Uterus (tissue), 4 donors: ENCODE results near the gene ARHGEF28. TPM values are rescaled to one million over a fixed set of nuclear protein-coding genes. Genes with fewer than 3 reads are reported as not detected.

Source experiments
- DNase-seq, 2 donors: peaks; one replicate each; pipeline ENCODE4 v3.0.0-alpha.2; 2019 to 2020
- H3K27ac ChIP-seq, 2 donors: fragments of 200-600 bp; sonication (generic); 1 replicate in 1 of 2; 2 replicates in 1 of 2; pipeline ENCODE4 v1.5.1; 2016 to 2018
- H3K27me3 ChIP-seq, 2 donors: fragments of 200-600 bp; sonication (generic); one replicate each; pipeline ENCODE4 v1.5.1; 2018 to 2019; ENCODE audit warnings: control low read depth in 1 of 2
- H3K36me3 ChIP-seq, 2 donors: fragments of 200-600 bp; sonication (generic); one replicate each; pipeline ENCODE4 v1.5.1; 2019; ENCODE audit warnings: control low read depth in 1 of 2
- H3K4me1 ChIP-seq, 2 donors: fragments of 200-600 bp; sonication (generic); one replicate each; pipeline ENCODE4 v1.5.1; 2018 to 2019; ENCODE audit warnings: control low read depth in 1 of 2
- H3K4me3 ChIP-seq, 2 donors: fragments of 200-600 bp; sonication (generic); 1 replicate in 1 of 2; 2 replicates in 1 of 2; pipeline ENCODE4 v1.5.1; 2018 to 2019; ENCODE audit warnings: mild to moderate bottlenecking in 1 of 2
- H3K9me3 ChIP-seq, 2 donors: fragments of 200-600 bp; sonication (generic); one replicate each; pipeline ENCODE4 v1.5.1; 2019; ENCODE audit warnings: control low read depth in 1 of 2
- POLR2A ChIP-seq, 2 donors: fragments of 450-650 bp; IDR thresholded peaks; one replicate each; pipeline ENCODE4 v1.6.1; 2016; ENCODE audit warnings: antibody characterized with exemption in 2 of 2, mild to moderate bottlenecking in 1 of 2, moderate library complexity in 1 of 2
- intact Hi-C: fragments of 100-400 bp; cut with DNase I; formaldehyde crosslinking; loops from one replicate; pipeline ENCODE4 v1.15.1; 2023; ENCODE audit warnings: low total_unique reads
- total RNA-seq, 4 donors: library from RNA; depleted of rRNA in 3 of 4; stranded (reverse); fragments of >200 nt in 3 of 4; gene quantifications; one replicate each; pipeline versions ENCODE4 v1.1.0 to v1.2.4, GENCODE V29; 2014 to 2023
- TF ChIP-seq, protein P1 (sequence below), 4 experiments: fragments of 200-600 bp in 2 of 4; fragments of 450-650 bp in 2 of 4; sonication (generic) in 2 of 4; IDR thresholded peaks; one replicate each; pipeline ENCODE4 v1.5.1; 2016 to 2019; ENCODE audit warnings: antibody characterized with exemption in 4 of 4, mild to moderate bottlenecking in 2 of 4, moderate library complexity in 1 of 4
- donor health status: DM: yes; HTN: yes; CAD: no.

The ARHGEF28 gene
- total RNA-seq, 4 donors from 2014 or later: 11.9 to 23.2 (median 19.3) TPM

DNA sequence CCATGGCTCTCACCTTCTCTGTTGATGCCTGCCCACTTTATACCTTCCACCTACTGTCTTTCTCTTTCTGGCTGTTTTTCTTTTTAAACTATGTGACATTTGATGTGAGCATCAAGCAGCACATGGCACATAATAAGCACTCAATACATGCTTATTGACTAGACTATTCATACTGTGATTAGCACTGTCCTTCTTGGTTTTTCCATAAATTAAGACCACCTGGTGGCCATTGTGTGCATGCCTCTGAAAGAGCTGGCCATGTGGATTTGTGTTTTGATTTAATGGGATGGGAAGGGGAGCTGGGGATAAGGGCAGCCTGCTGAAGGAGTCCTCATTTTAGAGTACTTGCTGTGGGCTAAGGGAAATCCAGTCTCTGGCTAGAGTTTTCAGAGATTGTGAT, 79.4 kb downstream of the ARHGEF28 start:
- Histone ChIP-seq H3K36me3 (no peaks in the 10 kb centered on the region), H3K27ac (no peak overlapping the region), H3K4me3 (no peak overlapping the region), H3K4me1 (no peaks in the 10 kb centered on the region), H3K9me3 (no peaks in the 10 kb centered on the region), H3K27me3 (no peaks in the 10 kb centered on the region)
- no peak for TF ChIP-seq POLR2A (IDR thresholded peaks at IDR 0.05)
- TF ChIP-seq, protein P1, sequence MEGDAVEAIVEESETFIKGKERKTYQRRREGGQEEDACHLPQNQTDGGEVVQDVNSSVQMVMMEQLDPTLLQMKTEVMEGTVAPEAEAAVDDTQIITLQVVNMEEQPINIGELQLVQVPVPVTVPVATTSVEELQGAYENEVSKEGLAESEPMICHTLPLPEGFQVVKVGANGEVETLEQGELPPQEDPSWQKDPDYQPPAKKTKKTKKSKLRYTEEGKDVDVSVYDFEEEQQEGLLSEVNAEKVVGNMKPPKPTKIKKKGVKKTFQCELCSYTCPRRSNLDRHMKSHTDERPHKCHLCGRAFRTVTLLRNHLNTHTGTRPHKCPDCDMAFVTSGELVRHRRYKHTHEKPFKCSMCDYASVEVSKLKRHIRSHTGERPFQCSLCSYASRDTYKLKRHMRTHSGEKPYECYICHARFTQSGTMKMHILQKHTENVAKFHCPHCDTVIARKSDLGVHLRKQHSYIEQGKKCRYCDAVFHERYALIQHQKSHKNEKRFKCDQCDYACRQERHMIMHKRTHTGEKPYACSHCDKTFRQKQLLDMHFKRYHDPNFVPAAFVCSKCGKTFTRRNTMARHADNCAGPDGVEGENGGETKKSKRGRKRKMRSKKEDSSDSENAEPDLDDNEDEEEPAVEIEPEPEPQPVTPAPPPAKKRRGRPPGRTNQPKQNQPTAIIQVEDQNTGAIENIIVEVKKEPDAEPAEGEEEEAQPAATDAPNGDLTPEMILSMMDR (IDR thresholded peaks at IDR 0.05): no peak
- intact Hi-C loops: no loop called here
- DNase-seq: no peak

DNA sequence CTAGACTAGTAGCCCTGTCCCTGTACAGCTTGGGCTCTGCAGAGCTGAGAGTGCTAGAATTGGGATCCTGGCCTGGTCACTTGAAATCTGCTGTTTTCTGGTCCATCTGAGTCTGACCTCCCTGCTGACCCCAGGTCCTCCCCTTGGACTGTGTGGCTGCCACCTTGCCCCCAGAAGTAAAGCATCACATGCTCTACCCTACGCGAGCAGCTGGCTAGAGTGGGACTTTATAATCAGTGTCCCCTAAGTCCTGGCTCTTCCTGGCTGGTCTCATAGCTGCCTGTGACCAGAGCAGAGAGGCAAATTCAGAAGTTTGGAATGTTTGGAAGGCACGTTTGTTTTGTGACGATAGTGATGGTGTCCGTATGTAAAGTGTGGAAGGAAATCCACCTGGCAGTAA, 81.0 kb downstream of the ARHGEF28 start:
- Histone ChIP-seq H3K27me3 (no peaks in the 10 kb centered on the region), H3K36me3 (no peaks in the 10 kb centered on the region), H3K9me3 (no peaks in the 10 kb centered on the region), H3K4me3 (no peak overlapping the region), H3K27ac (no peak overlapping the region), H3K4me1 (no peaks in the 10 kb centered on the region)
- intact Hi-C loops: no loop called here
- DNase-seq: no peak
- TF ChIP-seq, protein P1 (IDR thresholded peaks at IDR 0.05): no peak

DNA sequence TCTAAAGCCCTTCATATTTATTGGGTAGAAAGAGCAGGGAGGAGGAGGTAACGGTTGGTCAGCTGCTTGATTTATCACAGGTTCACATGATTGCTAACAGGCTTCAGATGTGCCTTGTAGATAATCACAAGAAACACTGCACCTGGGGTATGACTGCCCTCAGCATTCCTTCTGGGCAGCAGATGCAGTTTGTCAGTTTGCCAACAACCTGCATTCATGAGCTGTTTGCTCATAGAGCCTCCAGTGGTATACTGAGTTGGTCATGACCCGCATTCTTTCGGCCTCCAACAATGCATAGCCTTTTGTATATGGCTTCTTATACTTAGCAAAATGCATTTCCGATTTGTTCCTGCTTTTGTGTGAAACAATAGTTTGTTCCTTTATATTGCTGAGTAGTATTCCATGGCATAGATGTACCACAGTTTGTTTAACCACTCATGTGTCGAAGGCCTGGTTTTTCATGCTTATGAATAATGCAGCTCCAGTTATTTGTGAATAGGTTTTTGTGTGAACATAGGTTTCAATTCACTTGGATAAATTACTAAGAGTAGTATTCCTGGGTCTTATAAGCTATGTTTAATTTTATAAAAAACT, 83.6 kb downstream of the ARHGEF28 start:
- Histone ChIP-seq H3K27me3 (no peaks in the 10 kb centered on the region), H3K4me3 (no peak overlapping the region), H3K4me1 (no peaks in the 10 kb centered on the region), H3K27ac (no peak overlapping the region), H3K36me3 (no peaks in the 10 kb centered on the region), H3K9me3 (no peaks in the 10 kb centered on the region)
- intact Hi-C loops: no loop called here
- no peak for DNase-seq
- TF ChIP-seq POLR2A (IDR thresholded peaks at IDR 0.05): no peak
- TF ChIP-seq, protein P1 (IDR thresholded peaks at IDR 0.05): no peak

DNA sequence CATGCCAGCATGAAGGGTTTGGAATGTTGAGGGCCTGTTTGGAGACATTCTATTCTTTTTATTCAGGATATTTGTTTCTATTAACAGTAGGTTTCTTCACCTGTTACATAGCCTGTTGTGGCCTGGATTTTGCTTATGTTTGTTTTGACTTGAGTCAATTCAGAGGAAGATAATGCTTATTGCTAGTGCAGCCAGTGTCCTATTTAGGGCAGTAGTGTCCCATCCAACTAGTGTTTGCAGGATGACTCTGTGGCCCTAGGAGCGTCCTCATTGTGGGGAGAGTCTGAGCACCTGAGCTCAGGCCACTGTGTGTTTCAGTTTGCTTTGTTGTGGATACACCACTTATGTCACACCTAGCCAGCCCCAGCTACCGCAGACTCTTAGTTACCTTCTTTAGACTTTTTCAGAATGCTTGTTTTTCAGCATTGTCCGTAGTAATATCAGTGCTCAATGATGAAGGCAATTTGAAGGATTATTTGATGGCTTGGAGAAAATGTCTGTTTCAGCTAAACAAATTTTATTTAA, 90.3 kb downstream of the ARHGEF28 start:
- Histone ChIP-seq H3K4me3 (no peak overlapping the region), H3K36me3 (no peaks in the 10 kb centered on the region), H3K27ac (no peak overlapping the region), H3K4me1 (no peaks in the 10 kb centered on the region), H3K27me3 (no peaks in the 10 kb centered on the region), H3K9me3 (no peaks in the 10 kb centered on the region)
- intact Hi-C loops: no loop called here
- TF ChIP-seq POLR2A (IDR thresholded peaks at IDR 0.05): no peak
- TF ChIP-seq, protein P1 (IDR thresholded peaks at IDR 0.05): no peak
- DNase-seq: no peak

DNA sequence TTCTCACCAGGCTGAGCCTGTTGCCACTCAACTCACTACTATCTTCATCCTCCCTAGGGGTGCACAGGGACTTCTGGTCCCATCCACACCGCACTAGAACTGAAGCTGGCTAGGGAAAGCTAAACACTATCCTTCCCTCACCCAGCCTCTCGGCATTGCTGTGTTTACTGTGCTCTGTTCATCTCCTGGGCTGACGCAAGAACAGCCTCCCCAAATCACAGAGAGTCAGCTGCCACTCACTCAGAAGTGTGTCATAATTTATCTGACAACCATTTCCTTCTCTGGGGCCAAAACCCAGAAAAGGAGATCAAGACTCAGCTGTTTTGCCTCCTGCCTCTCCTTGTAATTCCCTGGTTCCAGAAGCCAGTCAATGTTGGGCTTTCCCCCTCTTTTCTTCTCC, 92.8 kb downstream of the ARHGEF28 start:
- H3K4me3 ChIP-seq: no peak overlapping the region
- no peaks in the 10 kb centered on the region for H3K27me3 ChIP-seq
- H3K27ac ChIP-seq: no peak overlapping the region
- DNase-seq: no peak
- no peak for TF ChIP-seq POLR2A (IDR thresholded peaks at IDR 0.05)
- TF ChIP-seq, protein P1 (IDR thresholded peaks at IDR 0.05): no peak
- intact Hi-C loops: no loop called here
- H3K36me3 ChIP-seq: no peaks in the 10 kb centered on the region
- no peaks in the 10 kb centered on the region for H3K4me1 ChIP-seq
- no peaks in the 10 kb centered on the region for H3K9me3 ChIP-seq
